Spleen (tissue), 7 donors: ENCODE results near the gene PLEKHM3.

Experiments
- POLR2A ChIP-seq, 3 donors: fragments of 450-650 bp; IDR thresholded peaks; one replicate each; pipeline ENCODE4 v1.5.1; 2017; ENCODE audit warnings: antibody characterized with exemption in 3 of 3, mild to moderate bottlenecking in 1 of 3
- TF ChIP-seq, protein P1 (sequence below), 11 experiments: fragments of 200-600 bp in 7 of 11; fragments of 450-650 bp in 4 of 11; sonication (generic) in 4 of 11; IDR thresholded peaks in 8 of 11; conservative IDR thresholded peaks in 3 of 11; 1 replicate in 7 of 11; 2 replicates in 4 of 11; pipeline versions ENCODE4 v1.4.0 to v1.8.0; 2016 to 2021; ENCODE audit warnings: antibody characterized with exemption in 11 of 11, inconsistent platforms in 4 of 11, mild to moderate bottlenecking in 1 of 11
- donor health status: DM: no; HTN: no; CAD: no; lungs with moderate emphysema.
- donor health status: DM: no; HTN: no; CAD: no.
- donor health status: DM: no; HTN: no; CAD: no.

GRCh38 chr2:207921606-207922005, 103.7 kb downstream of the PLEKHM3 start:
- TF ChIP-seq, protein P1, sequence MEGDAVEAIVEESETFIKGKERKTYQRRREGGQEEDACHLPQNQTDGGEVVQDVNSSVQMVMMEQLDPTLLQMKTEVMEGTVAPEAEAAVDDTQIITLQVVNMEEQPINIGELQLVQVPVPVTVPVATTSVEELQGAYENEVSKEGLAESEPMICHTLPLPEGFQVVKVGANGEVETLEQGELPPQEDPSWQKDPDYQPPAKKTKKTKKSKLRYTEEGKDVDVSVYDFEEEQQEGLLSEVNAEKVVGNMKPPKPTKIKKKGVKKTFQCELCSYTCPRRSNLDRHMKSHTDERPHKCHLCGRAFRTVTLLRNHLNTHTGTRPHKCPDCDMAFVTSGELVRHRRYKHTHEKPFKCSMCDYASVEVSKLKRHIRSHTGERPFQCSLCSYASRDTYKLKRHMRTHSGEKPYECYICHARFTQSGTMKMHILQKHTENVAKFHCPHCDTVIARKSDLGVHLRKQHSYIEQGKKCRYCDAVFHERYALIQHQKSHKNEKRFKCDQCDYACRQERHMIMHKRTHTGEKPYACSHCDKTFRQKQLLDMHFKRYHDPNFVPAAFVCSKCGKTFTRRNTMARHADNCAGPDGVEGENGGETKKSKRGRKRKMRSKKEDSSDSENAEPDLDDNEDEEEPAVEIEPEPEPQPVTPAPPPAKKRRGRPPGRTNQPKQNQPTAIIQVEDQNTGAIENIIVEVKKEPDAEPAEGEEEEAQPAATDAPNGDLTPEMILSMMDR (IDR thresholded peaks at IDR 0.05 in 8 of 11, conservative IDR thresholded peaks at IDR 0.05 in 3 of 11): no peak
- TF ChIP-seq POLR2A (IDR thresholded peaks at IDR 0.05): no peak
